Glomerular visceral epithelial cell (primary cell): ENCODE results near the gene CCND3.

Experiments used
- DNase-seq: peaks from one replicate; pipeline ENCODE4 v3.0.0-alpha.2; 2016; ENCODE audit errors: extremely low spot score

Gene CCND3

GRCh38 chr6:41921712-41921998 lies 20.0 kb downstream of the CCND3 start:
- DNase-seq: no peak

GRCh38 chr6:41920921-41921711 lies 20.5 kb downstream of the CCND3 start, which contains the start of the genes BYSL and MED20:
Gene BYSL, plus strand, starts transcription at chr6:41921499. Its CDS starts 64 bp downstream, at chr6:41921563.
Gene MED20, minus strand, starts transcription at chr6:41921139. Its CDS starts 121 bp downstream, at chr6:41921018.
- peak; percentile 98 for DNase-seq

- peak; percentile 89 for DNase-seq
Observed at GRCh38 chr6:41917528-41917927, 24.1 kb downstream of the CCND3 start.

- DNase-seq: no peak
Observed at GRCh38 chr6:41914869-41915530, 26.6 kb downstream of the CCND3 start.

GRCh38 chr6:41914343-41914742 lies 27.3 kb downstream of the CCND3 start:
- DNase-seq: no peak

GRCh38 chr6:41909727-41910126 lies 31.9 kb downstream of the CCND3 start:
- no peak for DNase-seq

GRCh38 chr6:41901882-41902519 lies 39.6 kb downstream of the CCND3 start:
- peak; percentile 7 for DNase-seq

GRCh38 chr6:41900861-41901260 lies 40.7 kb downstream of the CCND3 start:
- DNase-seq: no peak

GRCh38 chr6:41896281-41896680 lies 45.3 kb downstream of the CCND3 start:
- DNase-seq: no peak

GRCh38 chr6:41895300-41896233 lies 46.0 kb downstream of the CCND3 start, which contains the start of gene USP49:
Gene USP49, minus strand, starts transcription at chr6:41895375. Its CDS starts 88,392 bp downstream, at chr6:41806983.
- peak; percentile 83 for DNase-seq

- DNase-seq: no peak
Observed at GRCh38 chr6:41894366-41895299, 47.0 kb downstream of the CCND3 start.

GRCh38 chr6:41892921-41893564 lies 48.6 kb downstream of the CCND3 start:
- DNase-seq: no peak

- DNase-seq: no peak
Observed at GRCh38 chr6:41887331-41887751, 54.3 kb downstream of the CCND3 start.

- DNase-seq: no peak
Observed at GRCh38 chr6:41885930-41886329, 55.7 kb downstream of the CCND3 start.

- DNase-seq: no peak
Observed at GRCh38 chr6:41884957-41885356, 56.7 kb downstream of the CCND3 start.
